NCI-H2081 (cell line): Measurements from ENCODE around the gene GSTO1.

ENCODE experiments used
- DNase-seq, 2 experiments: peaks; one replicate each; lab custom pipeline; 2025; lab: John Stamatoyannopoulos, UW

The GSTO1 gene

GRCh38 chr10:104251443-104251842 is 3.2 kb upstream of the GSTO1 start:
- DNase-seq = no peak

- DNase-seq = no peak
These were observed 2.3 kb upstream of the GSTO1 start for GRCh38 chr10:104252368-104252767.

GRCh38 chr10:104253106-104253505 is 1.6 kb upstream of the GSTO1 start:
- no peak for DNase-seq

GRCh38 chr10:104253606-104254410 is 884 bp upstream of the GSTO1 start:
- DNase-seq = no peak

GRCh38 chr10:104255311-104255981 is 754 bp downstream of the GSTO1 start:
- peak in 1 of 2 experiments; percentile 1 for DNase-seq

GRCh38 chr10:104256335-104256961 is 1.8 kb downstream of the GSTO1 start:
- peak in 1 of 2 experiments; percentile 29 for DNase-seq

GRCh38 chr10:104257235-104257634 is 2.5 kb downstream of the GSTO1 start:
- DNase-seq = no peak

GRCh38 chr10:104258209-104258608 is 3.5 kb downstream of the GSTO1 start:
- no peak for DNase-seq

GRCh38 chr10:104259456-104259855 is 4.8 kb downstream of the GSTO1 start:
- no peak for DNase-seq

GRCh38 chr10:104259999-104260774 is 5.5 kb downstream of the GSTO1 start:
- no peak for DNase-seq

- no peak for DNase-seq
These were observed 6.1 kb downstream of the GSTO1 start for GRCh38 chr10:104260775-104261115.

GRCh38 chr10:104262055-104262454 is 7.4 kb downstream of the GSTO1 start:
- DNase-seq = no peak

GRCh38 chr10:104264783-104265182 is 10.1 kb downstream of the GSTO1 start:
- DNase-seq = no peak

- no peak for DNase-seq
These were observed 13.2 kb downstream of the GSTO1 start for GRCh38 chr10:104267721-104268404.

GRCh38 chr10:104268405-104268712 is 13.7 kb downstream of the GSTO1 start:
- no peak for DNase-seq

- DNase-seq = peak; percentile 93 to 96
These were observed 14.3 kb downstream of the GSTO1 start, which contains the start of gene GSTO2 for GRCh38 chr10:104268713-104269645. Gene GSTO2 (plus strand): TSS chr10:104269184. CDS start chr10:104274916, 5,732 bp downstream.

GRCh38 chr10:104273286-104273685 is 18.6 kb downstream of the GSTO1 start:
- no peak for DNase-seq

GRCh38 chr10:104273899-104274575 is 19.3 kb downstream of the GSTO1 start:
- no peak for DNase-seq

GRCh38 chr10:104274762-104275721 is 20.4 kb downstream of the GSTO1 start:
- DNase-seq = no peak
